ENCODE data around the gene COX20.
"Not testable (repeated sequence)": the region's sequence is repeated elsewhere in the genome, so short reads cannot be mapped to it uniquely, and the experiment has no call there.

Gene COX20

GRCh38 chr1:244826712-244827111, 8.7 kb upstream of the COX20 start:
- no peak for DNase-seq

GRCh38 chr1:244830639-244831038, 4.8 kb upstream of the COX20 start:
- no peak for DNase-seq

GRCh38 chr1:244833260-244833659, 2.2 kb upstream of the COX20 start:
- not testable (repeated sequence) for DNase-seq

- DNase-seq: peak; percentile 80 to 84 (median 83)
Measured at GRCh38 chr1:244833734-244834542, 1.5 kb upstream of the COX20 start.

GRCh38 chr1:244834543-244835275, 749 bp upstream of the COX20 start:
- peak; percentile 98 to 99 (median 98) for DNase-seq

- DNase-seq: peak in 3 of 4 experiments; percentile 14 to 32 (median 32)
Measured at GRCh38 chr1:244836135-244836521, 670 bp downstream of the COX20 start.

GRCh38 chr1:244836584-244836983, 1.1 kb downstream of the COX20 start:
- DNase-seq: no peak

- DNase-seq: no peak
Measured at GRCh38 chr1:244837597-244838258, 2.3 kb downstream of the COX20 start.

- DNase-seq: no peak
Measured at GRCh38 chr1:244839656-244840055, 4.2 kb downstream of the COX20 start.

- DNase-seq: no peak
Measured at GRCh38 chr1:244840219-244840794, 4.8 kb downstream of the COX20 start.

- no peak for DNase-seq
Measured at GRCh38 chr1:244841273-244841927, 5.9 kb downstream of the COX20 start.

GRCh38 chr1:244843148-244843978, 7.9 kb downstream of the COX20 start:
- DNase-seq: no peak

GRCh38 chr1:244844155-244845121, 9.0 kb downstream of the COX20 start:
- no peak for DNase-seq

- DNase-seq: no peak
Measured at GRCh38 chr1:244846653-244847052, 11.2 kb downstream of the COX20 start.

GRCh38 chr1:244849189-244849866, 13.9 kb downstream of the COX20 start:
- DNase-seq: no peak

GRCh38 chr1:244850099-244850852, 14.8 kb downstream of the COX20 start:
- DNase-seq: no peak

- DNase-seq: no peak
Measured at GRCh38 chr1:244850896-244851295, 15.4 kb downstream of the COX20 start.

- DNase-seq: no peak
Measured at GRCh38 chr1:244851546-244852231, 16.2 kb downstream of the COX20 start.
